ENCODE data around the gene SPNS1.
A peak's percentile ranks its signal among the peaks of the same experiment; 100 is the strongest.
"Not testable (repeated sequence)": the region's sequence is repeated elsewhere in the genome, so short reads cannot be mapped to it uniquely, and the experiment has no call there.

SPNS1 gene

GRCh38 chr16:28958216-28958615 is 16.4 kb upstream of the SPNS1 start:
- no peak for DNase-seq

- no peak for DNase-seq
These were observed 15.7 kb upstream of the SPNS1 start for GRCh38 chr16:28958836-28959235.

- no peak for DNase-seq
These were observed 10.5 kb upstream of the SPNS1 start for GRCh38 chr16:28964072-28964471.

GRCh38 chr16:28964496-28964895 is 10.1 kb upstream of the SPNS1 start:
- no peak for DNase-seq

GRCh38 chr16:28967156-28967555 is 7.4 kb upstream of the SPNS1 start:
- DNase-seq = no peak

- not testable (repeated sequence) for DNase-seq
These were observed 4.9 kb upstream of the SPNS1 start for GRCh38 chr16:28969696-28970095.

GRCh38 chr16:28974007-28974436 is 556 bp upstream of the SPNS1 start:
- DNase-seq = peak; percentile 74

- no peak for DNase-seq
These were observed 601 bp downstream of the SPNS1 start for GRCh38 chr16:28975158-28975599.

GRCh38 chr16:28977703-28978662 is 3.4 kb downstream of the SPNS1 start:
- DNase-seq = no peak

- not testable (repeated sequence) for DNase-seq
These were observed 5.8 kb downstream of the SPNS1 start for GRCh38 chr16:28980330-28980729.

GRCh38 chr16:28980929-28981328 is 6.4 kb downstream of the SPNS1 start:
- no peak for DNase-seq

GRCh38 chr16:28981517-28981916 is 6.9 kb downstream of the SPNS1 start:
- DNase-seq = peak; percentile 83

- DNase-seq = no peak
These were observed 7.8 kb downstream of the SPNS1 start for GRCh38 chr16:28982418-28982817.

GRCh38 chr16:28982949-28983348 is 8.4 kb downstream of the SPNS1 start:
- DNase-seq = no peak

- no peak for DNase-seq
These were observed 9.1 kb downstream of the SPNS1 start for GRCh38 chr16:28983644-28984043.

GRCh38 chr16:28984091-28984490 is 9.5 kb downstream of the SPNS1 start:
- no peak for DNase-seq

- DNase-seq = peak; percentile 90
These were observed 10.1 kb downstream of the SPNS1 start, which contains the start of gene LAT for GRCh38 chr16:28984619-28985135. Gene LAT, plus strand, starts transcription at chr16:28985052. Its CDS starts 366 bp downstream, at chr16:28985418.

GRCh38 chr16:28985211-28986041 is 10.8 kb downstream of the SPNS1 start:
- DNase-seq = peak; percentile 81

GRCh38 chr16:28986046-28986445 is 11.5 kb downstream of the SPNS1 start:
- no peak for DNase-seq

GRCh38 chr16:28986492-28986891 is 11.9 kb downstream of the SPNS1 start:
- peak; percentile 73 for DNase-seq

- no peak for DNase-seq
These were observed 12.7 kb downstream of the SPNS1 start for GRCh38 chr16:28987170-28987853.

- no peak for DNase-seq
These were observed 14.8 kb downstream of the SPNS1 start for GRCh38 chr16:28989363-28989762.
